Neural cell (in vitro differentiated cells): Measurements from ENCODE around the gene PUM2.

Source experiments
- CTCF ChIP-seq: fragments of 450-650 bp; IDR thresholded peaks from 2 replicates; pipeline ENCODE4 v1.5.1; 2014; ENCODE audit warnings: antibody characterized with exemption, mild to moderate bottlenecking, moderate library complexity; ENCODE audit not compliant: poor library complexity, severe bottlenecking
- EP300 ChIP-seq: fragments of 450-650 bp; conservative IDR thresholded peaks from 2 replicates; pipeline ENCODE4 v1.6.1; 2014; ENCODE audit warnings: antibody characterized with exemption, mild to moderate bottlenecking, moderate library complexity; ENCODE audit not compliant: poor library complexity, severe bottlenecking
- EZH2 ChIP-seq: fragments of 200-600, 300-800 bp; shearing (Covaris generic), sonication (generic); IDR thresholded peaks from 2 replicates; pipeline ENCODE4 v1.6.1; 2014; ENCODE audit warnings: antibody characterized with exemption, low read length, borderline replicate concordance, mild to moderate bottlenecking; ENCODE audit not compliant: insufficient read depth, poor library complexity, severe bottlenecking
- MXI1 ChIP-seq: fragments of 450-650 bp; conservative IDR thresholded peaks from 2 replicates; pipeline ENCODE4 v1.6.1; 2014; ENCODE audit warnings: antibody characterized with exemption, mild to moderate bottlenecking; ENCODE audit not compliant: poor library complexity, severe bottlenecking
- POLR2AphosphoS5 ChIP-seq: IDR thresholded peaks from 2 replicates; pipeline ENCODE4 v1.6.1; 2012
- RAD21 ChIP-seq: fragments of 450-650 bp; conservative IDR thresholded peaks from 2 replicates; pipeline ENCODE4 v1.6.1; 2014; ENCODE audit warnings: antibody characterized with exemption, mild to moderate bottlenecking, moderate library complexity
- REST ChIP-seq: IDR thresholded peaks from 2 replicates; pipeline ENCODE4 v1.6.1; 2012; ENCODE audit warnings: borderline replicate concordance
- SMC3 ChIP-seq: fragments of 450-650 bp; conservative IDR thresholded peaks from 2 replicates; pipeline ENCODE4 v1.6.1; 2014; ENCODE audit warnings: antibody characterized with exemption, mild to moderate bottlenecking, moderate library complexity; ENCODE audit not compliant: poor library complexity
- TAF1 ChIP-seq: IDR thresholded peaks from 2 replicates; pipeline ENCODE4 v1.6.1; 2012; ENCODE audit warnings: low read depth

DNA sequence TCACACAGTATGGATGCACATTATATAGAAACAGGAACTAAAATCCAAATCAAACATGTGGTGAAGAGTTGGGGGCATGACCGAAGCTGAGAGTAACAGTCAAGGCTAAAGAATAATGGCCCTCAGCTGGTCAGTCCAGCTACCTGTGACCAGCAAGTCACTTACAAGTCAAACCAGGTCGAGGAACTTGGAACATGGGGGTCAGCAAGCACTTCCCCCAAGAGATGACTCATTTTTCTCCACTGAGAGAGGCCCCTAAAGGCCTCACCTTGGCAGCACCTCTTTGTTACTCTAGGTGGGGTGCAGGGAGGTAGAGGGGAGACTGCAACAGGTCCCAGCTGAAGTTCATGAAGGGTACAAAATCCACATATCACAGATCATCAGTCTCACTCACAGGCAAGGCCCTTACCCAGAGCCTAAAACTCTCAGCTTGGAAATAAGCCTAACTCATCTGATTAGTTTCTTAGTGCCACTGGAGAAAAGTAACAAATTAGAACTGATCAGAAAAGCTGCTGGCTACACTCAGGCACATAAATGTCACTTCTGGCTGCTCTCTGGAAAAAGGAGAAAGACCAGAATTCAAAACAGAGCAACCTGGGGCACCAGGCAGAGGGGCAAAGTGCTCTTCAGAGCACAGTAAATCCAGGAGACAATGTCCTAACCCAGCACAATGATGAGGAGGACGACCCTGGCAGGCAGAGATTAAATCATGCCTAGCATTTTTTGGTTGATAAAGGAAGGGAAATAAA, 129.7 kb downstream of the PUM2 start:
- TF ChIP-seq SMC3 (no peak), REST (no peak), CTCF (no peak), EZH2 (no peak), MXI1 (no peak), POLR2AphosphoS5 (no peak), EP300 (no peak), RAD21 (no peak), TAF1 (no peak)
